Measurements from ENCODE around the gene ITGB8.
"Not testable (repeated sequence)": the region's sequence is repeated elsewhere in the genome, so short reads cannot be mapped to it uniquely, and the experiment has no call there.

The ITGB8 gene

GRCh38 chr7:20330239-20330927 is at the start of gene ITGB8:
ITGB8 (plus strand) TSS chr7:20330900; CDS start chr7:20331807, 907 bp downstream.
- peak; percentile 92 for DNase-seq (ENCODE audit: low read depth)

DNA sequence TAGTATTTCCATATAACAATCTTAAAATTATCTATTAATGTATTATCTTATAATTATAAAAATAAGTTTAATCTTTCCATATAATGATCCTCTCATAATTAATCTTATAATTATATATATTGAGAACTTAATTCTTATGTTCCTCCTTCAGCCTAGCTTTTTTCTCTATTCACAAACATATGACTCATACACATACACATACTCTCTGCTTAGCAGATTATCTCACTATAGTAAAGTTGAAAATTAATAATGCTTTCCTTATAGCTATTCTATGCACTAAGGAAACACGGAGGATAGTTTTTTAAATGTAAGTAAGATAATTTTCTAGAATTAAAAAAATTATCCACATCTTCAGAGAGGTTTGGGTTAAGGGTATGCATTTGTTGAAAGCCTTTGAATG is 47.7 kb upstream of the ITGB8 start:
- DNase-seq (ENCODE audit: low read depth): no peak

DNA sequence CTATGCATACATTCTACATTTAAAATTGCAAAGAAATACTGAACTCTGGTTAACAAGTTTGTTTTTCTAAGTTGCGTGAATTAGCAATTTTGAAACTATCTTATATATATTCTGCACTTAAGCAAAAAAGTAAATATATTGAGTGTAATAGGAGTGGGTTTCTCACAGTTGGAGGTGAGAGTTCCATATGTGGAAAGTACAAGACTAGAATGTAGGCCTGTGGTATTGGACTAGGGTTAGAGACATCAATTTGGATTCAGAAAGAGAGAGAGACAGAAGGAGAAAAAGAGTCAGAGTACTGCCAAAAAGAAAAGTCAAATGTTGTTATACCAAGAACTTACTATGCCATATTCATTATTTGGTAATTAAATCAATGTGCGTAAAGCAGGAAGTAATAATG is 47.3 kb upstream of the ITGB8 start:
- DNase-seq (ENCODE audit: low read depth): no peak

DNA sequence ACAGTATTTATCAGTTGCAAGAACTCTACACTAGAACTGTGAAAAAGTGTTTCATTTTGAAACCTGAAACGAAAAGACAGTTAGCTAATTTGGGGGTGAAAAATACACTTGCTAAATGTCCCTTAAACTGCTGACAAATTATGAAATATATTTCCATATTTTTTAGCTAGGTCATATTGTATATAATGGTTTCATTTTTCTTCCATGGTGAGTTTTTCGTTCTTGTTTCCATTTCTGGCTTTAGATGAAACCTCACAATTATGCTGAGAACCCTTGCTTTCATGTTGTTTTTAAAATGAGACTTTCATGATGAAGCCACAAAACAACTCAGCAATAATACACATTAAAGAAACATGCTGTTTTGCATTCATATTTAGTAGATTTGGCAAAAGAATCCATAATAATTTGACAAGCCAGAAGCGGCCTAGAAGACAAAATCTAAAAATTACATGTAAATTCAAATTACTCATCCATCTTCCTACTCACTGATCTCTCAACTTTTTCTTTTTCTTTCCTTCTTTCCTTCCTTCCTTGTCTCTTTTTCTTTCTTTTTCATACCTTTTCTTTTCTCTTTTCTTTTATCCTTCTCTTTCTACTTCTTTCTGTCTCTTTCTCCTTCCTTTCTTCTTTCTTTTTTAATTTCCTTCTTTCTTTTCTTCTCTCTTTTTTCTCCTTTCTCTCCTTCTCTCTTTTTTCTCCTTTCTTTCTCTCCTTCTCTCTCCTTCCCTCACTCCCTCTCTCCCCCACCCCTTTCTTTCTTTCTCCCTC is 46.5 kb upstream of the ITGB8 start:
- no peak for DNase-seq (ENCODE audit: low read depth)

DNA sequence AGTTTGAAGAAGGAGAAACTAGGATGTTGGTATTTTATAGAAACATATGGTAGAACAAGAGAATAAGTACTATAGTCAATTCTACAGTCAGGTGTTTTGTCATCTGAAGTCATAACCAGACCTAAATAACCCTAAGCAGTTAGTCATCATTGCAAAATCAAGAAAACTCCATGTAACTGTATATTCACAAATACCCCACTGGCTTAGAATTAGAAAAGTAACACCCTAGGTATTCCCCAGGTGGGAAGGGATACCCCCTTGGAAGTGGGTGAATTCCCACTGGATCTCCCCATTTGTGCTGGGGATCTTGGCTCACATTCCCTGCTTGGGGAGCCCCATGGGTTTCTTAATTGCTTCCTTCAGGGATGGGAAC is 45.9 kb upstream of the ITGB8 start:
- DNase-seq (ENCODE audit: low read depth): no peak

GRCh38 chr7:20287317-20287716 is 43.4 kb upstream of the ITGB8 start:
- DNase-seq (ENCODE audit: low read depth): no peak

- no peak for DNase-seq (ENCODE audit: low read depth)
These were observed 42.7 kb upstream of the ITGB8 start for GRCh38 chr7:20288036-20288435.

- DNase-seq (ENCODE audit: low read depth): no peak
These were observed 40.1 kb upstream of the ITGB8 start for GRCh38 chr7:20290505-20291111.

DNA sequence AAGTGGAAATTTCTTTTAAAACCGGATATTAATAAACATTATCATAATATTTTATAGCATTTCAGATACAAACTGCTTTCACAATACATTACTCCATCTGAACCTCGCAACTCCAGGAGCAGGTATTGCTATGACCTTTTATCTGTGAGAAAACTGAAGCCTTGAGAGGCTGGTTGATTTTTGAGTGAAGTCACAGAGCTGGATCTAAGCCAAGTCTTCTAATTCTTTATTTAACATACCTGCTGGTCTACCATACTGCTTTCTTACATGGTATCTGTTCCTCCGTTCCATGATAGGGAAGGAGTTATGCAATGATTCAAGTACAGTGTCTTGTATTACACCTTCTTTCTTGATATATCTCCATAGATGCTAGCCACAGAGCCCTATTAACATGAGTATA is 37.4 kb upstream of the ITGB8 start:
- DNase-seq (ENCODE audit: low read depth): no peak

GRCh38 chr7:20296444-20296843 is 34.3 kb upstream of the ITGB8 start:
- no peak for DNase-seq (ENCODE audit: low read depth)

GRCh38 chr7:20296901-20297300 is 33.8 kb upstream of the ITGB8 start:
- DNase-seq (ENCODE audit: low read depth): no peak

- no peak for DNase-seq (ENCODE audit: low read depth)
These were observed 32.2 kb upstream of the ITGB8 start for GRCh38 chr7:20298486-20298901.

GRCh38 chr7:20299145-20299544 is 31.6 kb upstream of the ITGB8 start:
- DNase-seq (ENCODE audit: low read depth): no peak

GRCh38 chr7:20299647-20300312 is 30.9 kb upstream of the ITGB8 start:
- peak; percentile 64 for DNase-seq (ENCODE audit: low read depth)

DNA sequence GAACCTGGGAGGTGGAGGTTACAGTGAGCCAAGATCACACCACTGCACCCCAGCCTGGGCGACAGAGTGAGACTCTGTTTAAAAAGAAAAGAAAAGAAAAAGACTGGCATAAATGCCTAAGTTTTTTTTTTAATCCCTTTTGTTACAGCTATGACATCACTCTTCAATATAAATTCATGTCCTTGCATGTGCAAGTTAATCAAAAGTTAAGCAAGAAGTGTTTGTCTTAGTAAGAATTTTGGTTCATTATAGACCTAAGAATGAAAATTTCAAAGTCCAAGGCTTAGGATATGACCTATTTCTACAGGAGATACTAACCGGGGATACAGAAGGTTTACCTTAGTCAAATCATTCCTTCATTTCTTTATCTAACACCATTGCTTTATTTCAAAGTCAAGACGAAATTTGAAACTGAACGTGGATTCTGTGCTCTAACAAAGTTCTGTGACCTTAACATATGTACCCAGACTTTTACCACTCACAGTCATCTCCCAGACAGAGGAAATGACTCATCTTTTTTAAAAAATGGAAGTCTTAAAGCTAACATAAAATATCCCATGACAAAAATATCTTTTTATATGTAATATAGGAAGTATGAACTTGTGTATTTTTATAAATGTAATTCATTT is 29.3 kb upstream of the ITGB8 start:
- DNase-seq (ENCODE audit: low read depth): peak; percentile 83

DNA sequence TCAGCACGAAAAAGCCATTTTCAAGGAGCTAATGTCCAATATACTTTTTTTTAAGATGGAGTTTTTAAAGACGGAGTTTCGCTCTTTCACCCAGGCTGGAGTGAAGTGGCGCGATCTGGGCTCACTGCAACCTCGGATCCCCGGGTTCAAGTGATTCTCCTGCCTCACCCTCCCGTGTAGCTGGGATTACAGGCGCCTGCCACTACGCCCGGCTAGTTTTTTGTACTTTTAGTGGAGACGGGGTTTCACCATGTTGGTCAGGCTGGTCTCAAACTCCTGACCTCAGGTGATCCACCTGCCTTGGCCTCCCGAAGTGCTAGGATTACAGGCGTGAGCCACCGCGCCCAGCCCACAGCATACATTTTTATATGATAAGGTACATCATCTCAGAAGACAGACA is 28.4 kb upstream of the ITGB8 start:
- DNase-seq (ENCODE audit: low read depth): not testable (repeated sequence)

DNA sequence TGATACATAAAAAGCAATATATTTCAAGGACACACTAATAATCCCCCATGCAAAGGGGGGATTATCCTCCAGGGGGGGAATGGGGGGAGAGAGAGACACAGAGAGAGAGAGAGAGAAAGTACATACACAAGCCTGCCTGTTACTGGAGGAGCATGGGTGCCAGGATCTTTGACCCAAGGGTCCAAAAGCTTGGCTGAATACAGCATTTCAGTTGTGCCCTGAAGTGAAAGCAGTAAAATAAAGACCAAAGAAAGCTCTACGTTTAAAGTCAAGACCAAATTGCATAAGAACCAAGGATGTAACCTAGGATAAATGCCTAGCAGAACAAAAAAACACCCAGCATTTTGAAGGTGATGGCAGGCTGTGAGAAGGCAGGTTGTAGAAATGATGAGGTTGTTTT is 27.8 kb upstream of the ITGB8 start:
- no peak for DNase-seq (ENCODE audit: low read depth)

GRCh38 chr7:20304366-20304765 is 26.3 kb upstream of the ITGB8 start:
- DNase-seq (ENCODE audit: low read depth): no peak

- no peak for DNase-seq (ENCODE audit: low read depth)
These were observed 25.0 kb upstream of the ITGB8 start for GRCh38 chr7:20305726-20306125.

- no peak for DNase-seq (ENCODE audit: low read depth)
These were observed 24.3 kb upstream of the ITGB8 start for GRCh38 chr7:20306180-20306946.

- DNase-seq (ENCODE audit: low read depth): peak; percentile 47
These were observed 23.6 kb upstream of the ITGB8 start for GRCh38 chr7:20307119-20307518.
